SKM-1 (cell line): Measurements from ENCODE around the gene ZC3H6.
"Not testable (repeated sequence)": the region's sequence is repeated elsewhere in the genome, so short reads cannot be mapped to it uniquely, and the experiment has no call there.

Experiments used
- DNase-seq: peaks from one replicate; lab custom pipeline; 2025; ENCODE audit not compliant: unreplicated experiment; lab: John Stamatoyannopoulos, UW

The ZC3H6 gene

GRCh38 chr2:112277596-112278220 is 2.3 kb downstream of the ZC3H6 start:
- DNase-seq: no peak

GRCh38 chr2:112282066-112282465 is 6.7 kb downstream of the ZC3H6 start:
- DNase-seq: not testable (repeated sequence)

GRCh38 chr2:112283535-112283934 is 8.1 kb downstream of the ZC3H6 start:
- DNase-seq: not testable (repeated sequence)

- no peak for DNase-seq
These were observed 14.7 kb downstream of the ZC3H6 start for GRCh38 chr2:112290088-112290487.

GRCh38 chr2:112290648-112291047 is 15.3 kb downstream of the ZC3H6 start:
- no peak for DNase-seq

GRCh38 chr2:112293636-112294401 is 18.4 kb downstream of the ZC3H6 start:
- DNase-seq: no peak

- no peak for DNase-seq
These were observed 20.1 kb downstream of the ZC3H6 start for GRCh38 chr2:112295407-112296078.

GRCh38 chr2:112296407-112296806 is 21.0 kb downstream of the ZC3H6 start:
- DNase-seq: no peak

GRCh38 chr2:112301171-112301584 is 25.8 kb downstream of the ZC3H6 start:
- DNase-seq: no peak

- no peak for DNase-seq
These were observed 26.6 kb downstream of the ZC3H6 start for GRCh38 chr2:112301973-112302372.

GRCh38 chr2:112304298-112304941 is 29.0 kb downstream of the ZC3H6 start:
- no peak for DNase-seq

- DNase-seq: no peak
These were observed 29.7 kb downstream of the ZC3H6 start for GRCh38 chr2:112305132-112305531.

- DNase-seq: no peak
These were observed 35.5 kb downstream of the ZC3H6 start for GRCh38 chr2:112310906-112311305.

GRCh38 chr2:112311932-112312331 is 36.5 kb downstream of the ZC3H6 start:
- no peak for DNase-seq

- DNase-seq: no peak
These were observed 37.4 kb downstream of the ZC3H6 start for GRCh38 chr2:112312821-112313220.

- DNase-seq: no peak
These were observed 39.5 kb downstream of the ZC3H6 start for GRCh38 chr2:112314856-112315255.

- no peak for DNase-seq
These were observed 42.1 kb downstream of the ZC3H6 start for GRCh38 chr2:112317303-112318158.

- no peak for DNase-seq
These were observed 43.1 kb downstream of the ZC3H6 start for GRCh38 chr2:112318515-112318914.

- no peak for DNase-seq
These were observed 46.3 kb downstream of the ZC3H6 start for GRCh38 chr2:112321375-112322320.

- DNase-seq: no peak
These were observed 47.5 kb downstream of the ZC3H6 start for GRCh38 chr2:112322919-112323318.
